Activated CD8-positive, alpha-beta T cell treated with anti-CD3 and anti-CD28 coated beads for 36 hours (primary cell): Measurements from ENCODE around the gene SCML2. TPM values are rescaled to one million over a fixed set of nuclear protein-coding genes. Genes with fewer than 3 reads are reported as not detected.

Experiments used
- ATAC-seq: fragments of 200-7000 bp; cut with Tn5 transposase; one replicate; pipeline ENCODE4 v1.10.0; 2021; ENCODE audit warnings: mild to moderate bottlenecking, moderate library complexity
- CTCF ChIA-PET: fragments of 350-600 bp; sonication (Branson Sonifier 250); formaldehyde crosslinking; loops from one replicate; lab custom pipeline; 2021; ENCODE audit warnings: antibody characterized with exemption; lab: Charles Lee
- POLR2A ChIA-PET: fragments of 350-600 bp; sonication (Branson Sonifier 250); formaldehyde crosslinking; loops from one replicate; lab custom pipeline; 2021; ENCODE audit warnings: antibody characterized with exemption; lab: Charles Lee
- DNase-seq: peaks from one replicate; pipeline ENCODE4 v3.0.0-alpha.2; 2020
- H3K27ac Mint-ChIP-seq: one replicate; pipeline ENCODE4 v1.8.0; 2021; ENCODE audit warnings: mild to moderate bottlenecking, mixed read lengths
- H3K27me3 Mint-ChIP-seq: one replicate; pipeline ENCODE4 v1.8.0; 2021; ENCODE audit warnings: mixed read lengths
- H3K36me3 Mint-ChIP-seq: one replicate; pipeline ENCODE4 v1.8.0; 2021; ENCODE audit warnings: low read depth, mixed read lengths
- H3K4me1 Mint-ChIP-seq: one replicate; pipeline ENCODE4 v1.8.0; 2021; ENCODE audit warnings: low read depth, mixed read lengths
- H3K4me3 Mint-ChIP-seq: one replicate; pipeline ENCODE4 v1.8.0; 2021; ENCODE audit warnings: mild to moderate bottlenecking, moderate library complexity, mixed read lengths
- H3K9me3 Mint-ChIP-seq: one replicate; pipeline ENCODE4 v1.8.0; 2021; ENCODE audit warnings: mixed read lengths
- intact Hi-C: fragments of 100-400 bp; cut with micrococcal nuclease; formaldehyde crosslinking; loops from one replicate; pipeline ENCODE4 v1.10.0; 2022
- total RNA-seq, 2 experiments: library from RNA; stranded (reverse); gene quantifications; one replicate each; pipeline ENCODE4 v1.2.3, GENCODE V29; 2021
- TF ChIP-seq, protein P1 (sequence below): fragments of 200-600 bp; IDR thresholded peaks from one replicate; pipeline ENCODE4 v1.8.0; 2022; ENCODE audit warnings: antibody characterized with exemption, mild to moderate bottlenecking

Gene SCML2
- total RNA-seq, 2 experiments from 2014 or later: 2.5 to 3.1 TPM

DNA sequence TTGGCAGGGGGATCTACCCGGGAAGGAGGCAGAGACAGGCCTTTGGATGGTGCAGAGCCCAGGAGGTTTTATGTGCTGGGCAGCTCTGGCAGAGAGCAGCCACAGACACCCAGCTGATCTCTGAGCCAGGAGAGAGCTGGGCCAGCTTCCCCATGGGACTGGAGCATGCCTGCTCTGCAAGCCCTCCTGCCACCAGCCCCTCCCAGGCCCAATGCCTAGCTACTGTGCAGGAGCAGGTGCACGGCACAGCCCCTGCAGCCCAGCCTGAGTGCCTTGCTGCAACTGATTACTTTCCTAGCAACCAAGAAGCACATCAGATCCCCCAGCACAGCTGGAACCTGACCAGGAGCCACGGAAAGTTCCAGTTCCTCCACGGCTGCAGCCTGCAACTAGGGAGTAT is 76.0 kb downstream of the SCML2 start:
- CTCF ChIA-PET: no interaction called here
- H3K36me3 Mint-ChIP-seq: peaks cover 4% of the 10 kb centered on the region

DNA sequence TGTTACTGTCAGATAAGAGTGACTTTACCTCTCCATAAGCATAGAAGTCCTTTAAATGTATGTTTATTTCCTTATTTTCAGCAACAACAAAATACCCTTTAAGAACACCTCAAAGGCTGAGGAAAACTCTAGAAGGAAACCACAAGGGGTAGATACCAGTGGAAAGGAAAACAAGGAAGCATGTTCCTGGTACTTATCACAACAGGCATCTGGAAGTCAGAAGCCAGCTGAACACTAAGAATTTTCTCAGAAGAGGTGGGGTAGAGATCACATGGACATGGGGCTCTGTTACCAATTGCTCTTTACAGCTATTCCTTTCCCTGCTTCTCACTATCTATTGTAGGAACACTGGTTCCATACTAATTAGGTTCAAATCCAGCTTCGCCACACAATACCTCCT is 82.3 kb downstream of the SCML2 start:
- POLR2A ChIA-PET: no interaction called here
- Mint-ChIP-seq H3K36me3 (peaks cover 4% of the 10 kb centered on the region), H3K4me1 (no peaks in the 10 kb centered on the region), H3K9me3 (peaks cover 8% of the 10 kb centered on the region), H3K27me3 (no peaks in the 10 kb centered on the region), H3K4me3 (no peak overlapping the region), H3K27ac (no peak overlapping the region)
- CTCF ChIA-PET: no interaction called here
- intact Hi-C loops: no loop called here
- DNase-seq: no peak
- no peak for ATAC-seq
- TF ChIP-seq, protein P1, sequence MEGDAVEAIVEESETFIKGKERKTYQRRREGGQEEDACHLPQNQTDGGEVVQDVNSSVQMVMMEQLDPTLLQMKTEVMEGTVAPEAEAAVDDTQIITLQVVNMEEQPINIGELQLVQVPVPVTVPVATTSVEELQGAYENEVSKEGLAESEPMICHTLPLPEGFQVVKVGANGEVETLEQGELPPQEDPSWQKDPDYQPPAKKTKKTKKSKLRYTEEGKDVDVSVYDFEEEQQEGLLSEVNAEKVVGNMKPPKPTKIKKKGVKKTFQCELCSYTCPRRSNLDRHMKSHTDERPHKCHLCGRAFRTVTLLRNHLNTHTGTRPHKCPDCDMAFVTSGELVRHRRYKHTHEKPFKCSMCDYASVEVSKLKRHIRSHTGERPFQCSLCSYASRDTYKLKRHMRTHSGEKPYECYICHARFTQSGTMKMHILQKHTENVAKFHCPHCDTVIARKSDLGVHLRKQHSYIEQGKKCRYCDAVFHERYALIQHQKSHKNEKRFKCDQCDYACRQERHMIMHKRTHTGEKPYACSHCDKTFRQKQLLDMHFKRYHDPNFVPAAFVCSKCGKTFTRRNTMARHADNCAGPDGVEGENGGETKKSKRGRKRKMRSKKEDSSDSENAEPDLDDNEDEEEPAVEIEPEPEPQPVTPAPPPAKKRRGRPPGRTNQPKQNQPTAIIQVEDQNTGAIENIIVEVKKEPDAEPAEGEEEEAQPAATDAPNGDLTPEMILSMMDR: no peak

More for the DNA sequence above, 76.0 kb downstream of the SCML2 start:
- ATAC-seq: no peak
- Mint-ChIP-seq H3K9me3 (peaks cover 8% of the 10 kb centered on the region), H3K4me1 (no peaks in the 10 kb centered on the region), H3K4me3 (no peak overlapping the region), H3K27ac (no peak overlapping the region), H3K27me3 (no peaks in the 10 kb centered on the region)
- no peak for DNase-seq
- intact Hi-C loops: no loop called here
- POLR2A ChIA-PET: no interaction called here
- TF ChIP-seq, protein P1: no peak

GRCh38 chrX:18271725-18272124 is 82.8 kb downstream of the SCML2 start:
- H3K4me3 Mint-ChIP-seq: no peak overlapping the region
- H3K4me1 Mint-ChIP-seq: peaks cover 4% of the 10 kb centered on the region
- H3K9me3 Mint-ChIP-seq: peaks cover 8% of the 10 kb centered on the region
- H3K27ac Mint-ChIP-seq: no peak overlapping the region
- intact Hi-C loops: no loop called here
- peaks cover 4% of the 10 kb centered on the region for H3K36me3 Mint-ChIP-seq
- DNase-seq (no peak), ATAC-seq (no peak)
- POLR2A ChIA-PET: no interaction called here
- CTCF ChIA-PET: no interaction called here
- no peaks in the 10 kb centered on the region for H3K27me3 Mint-ChIP-seq
- TF ChIP-seq, protein P1: no peak

GRCh38 chrX:18271309-18271708 is 83.2 kb downstream of the SCML2 start:
- peaks cover 7% of the 10 kb centered on the region for H3K4me1 Mint-ChIP-seq

GRCh38 chrX:18255059-18255458 is 99.4 kb downstream of the SCML2 start:
- Mint-ChIP-seq H3K4me3 (no peak overlapping the region), H3K27me3 (no peaks in the 10 kb centered on the region), H3K4me1 (no peaks in the 10 kb centered on the region), H3K27ac (no peak overlapping the region), H3K36me3 (peaks cover 4% of the 10 kb centered on the region), H3K9me3 (no peaks in the 10 kb centered on the region)
- CTCF ChIA-PET: no interaction called here
- DNase-seq (no peak), ATAC-seq (no peak)
- TF ChIP-seq, protein P1: no peak
- intact Hi-C loops: no loop called here
- POLR2A ChIA-PET: no interaction called here

More at GRCh38 chrX:18271309-18271708, 83.2 kb downstream of the SCML2 start:
- intact Hi-C loops: no loop called here
- Mint-ChIP-seq H3K27ac (no peak overlapping the region), H3K9me3 (peaks cover 8% of the 10 kb centered on the region), H3K4me3 (no peak overlapping the region), H3K36me3 (peaks cover 4% of the 10 kb centered on the region), H3K27me3 (no peaks in the 10 kb centered on the region)
- DNase-seq (no peak), ATAC-seq (no peak)
- CTCF ChIA-PET: no interaction called here
- POLR2A ChIA-PET: no interaction called here
- TF ChIP-seq, protein P1: no peak
